Measurements from ENCODE around the gene PSMD6. TPM values are rescaled to one million over a fixed set of nuclear protein-coding genes. Genes with fewer than 3 reads are reported as not detected.

PSMD6 gene
- total and polyA plus RNA-seq, 9 of the 15 experiments (the other 6 are each of a cell fraction or from before 2014, with no cell fraction given): 78.2 to 133 (median 113) TPM

DNA sequence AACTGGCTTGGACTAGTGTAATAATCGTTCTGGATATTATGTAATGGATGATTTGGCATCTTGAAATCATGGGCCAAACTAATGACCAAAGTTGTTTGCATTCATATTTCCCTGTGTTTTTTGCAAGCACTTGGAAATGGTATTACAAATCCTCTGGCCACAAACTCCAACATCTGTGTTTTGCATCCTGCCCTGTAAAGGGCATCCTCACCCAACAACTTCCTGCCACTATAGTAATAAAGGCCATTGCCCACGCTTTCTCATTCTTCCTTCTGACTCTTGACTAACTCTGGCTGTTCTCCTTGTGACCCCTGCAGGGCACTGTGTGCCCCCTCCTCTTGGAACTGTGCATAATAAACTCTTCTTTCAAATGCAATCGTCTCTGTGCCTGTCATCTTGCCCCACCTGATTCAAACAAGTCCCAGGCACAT, 25.4 kb upstream of the PSMD6 start (continued):
- TF ChIP-seq RAD51 (IDR thresholded peaks at IDR 0.05; ENCODE audit: borderline replicate concordance, low read depth) (no peak), XRCC5 (IDR thresholded peaks at IDR 0.05; ENCODE audit: low read depth, low read length) (no peak), DIDO1 (tag; IDR thresholded peaks at IDR 0.05; ENCODE audit: low read depth) (no peak), BRF1 (IDR thresholded peaks at IDR 0.05; ENCODE audit: borderline replicate concordance, extremely low read depth, insufficient read length) (no peak)

GRCh38 chr3:64047787-64048186, 24.5 kb upstream of the PSMD6 start:
- no TSS peak for BruUV-seq (replicated peaks)
- Histone ChIP-seq H3K4me2 (ENCODE audit: insufficient read depth, low read length) (no peak overlapping the region), H3K9ac (ENCODE audit: insufficient read depth in 1 of 2, low read depth in 2 of 2, low read length in 2 of 2) (no peak overlapping the region), H3K4me1 (replicated peaks in 1 of 2; ENCODE audit: control insufficient read depth in 2 of 2, insufficient read depth in 2 of 2, low read length in 2 of 2) (no peaks in the 10 kb centered on the region; a peak in 1 of 5 replicates), H3K79me2 (ENCODE audit: control insufficient read depth, insufficient read depth, low read length) (no peaks in the 10 kb centered on the region), H3K4me3 (no peak overlapping the region), H3K27me3 (ENCODE audit: control insufficient read depth in 2 of 2, insufficient read depth in 2 of 2, low read length in 2 of 2) (no peaks in the 10 kb centered on the region; a peak in 1 of 5 replicates), H3K27ac (ENCODE audit: extremely low read depth, low read depth, low read length) (no peak overlapping the region), H3K36me3 (ENCODE audit: control insufficient read depth, insufficient read depth, low read length) (no peaks in the 10 kb centered on the region), H3K9me1 (ENCODE audit: control insufficient read depth, insufficient read depth, low read length) (no peaks in the 10 kb centered on the region), H3K9me3 (replicated peaks; ENCODE audit: control insufficient read depth, insufficient read depth, low read depth, low read length) (no peaks in the 10 kb centered on the region), H2AFZ (ENCODE audit: low read depth, low read length) (no peak overlapping the region), H4K20me1 (replicated peaks; ENCODE audit: control insufficient read depth, insufficient read depth, low read length) (no peaks in the 10 kb centered on the region)
- 3% methylated on average over 6 of the region's 7 CpGs for WGBS (ENCODE audit: insufficient coverage, low coverage, missing lambda C conversion rate)
- ChIA-PET POLR2A (no interaction called here), CTCF (ENCODE audit: low intra/inter-chr PET ratio) (no interaction called here)
- no peak for ATAC-seq
- no peak for DNase-seq (ENCODE audit: extremely low read depth in 1 of 4, low spot score in 3 of 4)
- in situ Hi-C loops (cut with MboI) (no loop called here), intact Hi-C loops (cut with micrococcal nuclease) (no loop called here)
- TF ChIP-seq NCOA2 (IDR thresholded peaks at IDR 0.05; ENCODE audit: partially characterized antibody in 2 of 2) (no peak), HNRNPLL (IDR thresholded peaks at IDR 0.05; ENCODE audit: low read depth, low read length, poor library complexity, severe bottlenecking) (no peak), FOXK1 (CRISPR knock-in tag; IDR thresholded peaks at IDR 0.05; ENCODE audit: borderline replicate concordance) (no peak)
- TF ChIP-seq, protein P1, sequence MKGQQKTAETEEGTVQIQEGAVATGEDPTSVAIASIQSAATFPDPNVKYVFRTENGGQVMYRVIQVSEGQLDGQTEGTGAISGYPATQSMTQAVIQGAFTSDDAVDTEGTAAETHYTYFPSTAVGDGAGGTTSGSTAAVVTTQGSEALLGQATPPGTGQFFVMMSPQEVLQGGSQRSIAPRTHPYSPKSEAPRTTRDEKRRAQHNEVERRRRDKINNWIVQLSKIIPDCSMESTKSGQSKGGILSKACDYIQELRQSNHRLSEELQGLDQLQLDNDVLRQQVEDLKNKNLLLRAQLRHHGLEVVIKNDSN (CRISPR knock-in tag; IDR thresholded peaks at IDR 0.05): no peak
- no peak for FAIRE-seq

Data from K562 (cell line).